ENCODE measurements around the gene KIF26B. TPM values are rescaled to one million over a fixed set of nuclear protein-coding genes. Genes with fewer than 3 reads are reported as not detected.

The KIF26B gene
- total and polyA plus RNA-seq, 10 of the 15 experiments (the other 5 are each of a cell fraction or from before 2014, with no cell fraction given): 0.35 to 11.6 (median 2.2) TPM

- no peak for ATAC-seq
- 78% methylated on average over 9 of the region's 9 CpGs for WGBS (ENCODE audit: insufficient coverage, insufficient replicate concordance, low lambda C conversion rate, missing lambda C conversion rate)
- RAD21 ChIA-PET (ENCODE audit: unreplicated experiment): no interaction called here
- SMC1A ChIA-PET (ENCODE audit: uncharacterized antibody, unreplicated experiment): no interaction called here
- intact Hi-C loops (cut with micrococcal nuclease; ENCODE audit: unreplicated experiment) (no loop called here), in situ Hi-C loops (cut with MboI) (no loop called here)
- no peak for DNase-seq (ENCODE audit: low read depth, low spot score)
- Histone ChIP-seq H3K9ac (ENCODE audit: control insufficient read depth, insufficient read depth, low read length) (no peak overlapping the region), H3K4me3 (no peak overlapping the region), H3K27me3 (replicated peaks in 1 of 2; ENCODE audit: control insufficient read depth in 2 of 2, insufficient read depth in 2 of 2, low read length in 1 of 2) (no peaks in the 10 kb centered on the region), H3K27ac (ENCODE audit: control insufficient read depth, insufficient read depth) (no peak overlapping the region), H3K9me3 (replicated peaks; ENCODE audit: control insufficient read depth, insufficient read depth, low read length) (no peaks in the 10 kb centered on the region), H3K36me3 (ENCODE audit: control insufficient read depth in 2 of 2, insufficient read depth in 2 of 2, low read length in 1 of 2) (peaks cover 0 to 2% of the 10 kb centered on the region in 2 experiments; a peak in 1 of 4 replicates), H3K4me1 (ENCODE audit: control insufficient read depth, insufficient read depth, low read length) (peaks cover 6% of the 10 kb centered on the region), H2AFZ (ENCODE audit: control insufficient read depth, low read depth, low read length) (no peak overlapping the region), H3K79me2 (ENCODE audit: control insufficient read depth, insufficient read depth, low read length) (no peaks in the 10 kb centered on the region), H4K20me1 (ENCODE audit: control insufficient read depth, insufficient read depth) (no peaks in the 10 kb centered on the region), H3K4me2 (ENCODE audit: control insufficient read depth, insufficient read depth) (no peak overlapping the region)
- no peak for FAIRE-seq
- POLR2A ChIA-PET: no interaction called here
- no TSS peak for BruUV-seq (replicated peaks)
- CTCF ChIA-PET: no interaction called here
- TF ChIP-seq PRDM15 (CRISPR knock-in tag; IDR thresholded peaks at IDR 0.05) (no peak), SUPT20H (IDR thresholded peaks at IDR 0.05; ENCODE audit: borderline replicate concordance, control insufficient read depth, low read depth, low read length) (no peak), ZNF274 (IDR thresholded peaks at IDR 0.05; ENCODE audit: insufficient read depth, insufficient read length) (no peak), IKZF2 (IDR thresholded peaks at IDR 0.05) (no peak), KLF5 (IDR thresholded peaks at IDR 0.05; ENCODE audit: partially characterized antibody) (no peak), SREBF1 (IDR thresholded peaks at IDR 0.05; ENCODE audit: low read length) (no peak)
These were observed 522.9 kb downstream of the KIF26B start for GRCh38 chr1:245677461-245678240.
